A673 (cell line): ENCODE results near the gene ALDH1L1. TPM values are rescaled to one million over a fixed set of nuclear protein-coding genes. Genes with fewer than 3 reads are reported as not detected.

Source experiments
- Bru-seq: library from RNA; stranded (reverse); fragments of 400-500 nt; gene quantifications from one replicate; lab custom pipeline; 2021; lab: Mats Ljungman, UMichigan
- BruChase-seq, 2 experiments: library from RNA; stranded (reverse); fragments of 400-500 nt; gene quantifications; one replicate each; lab custom pipeline; 2021; lab: Mats Ljungman, UMichigan
- BruUV-seq: library from RNA; stranded (reverse); fragments of 400-500 nt; replicated peaks from 2 replicates; lab custom pipeline; 2021; lab: Mats Ljungman, UMichigan
- CTCF ChIA-PET: fragments of 300-600 bp; sonication (Branson Sonifier 250); formaldehyde crosslinking; loops from one replicate; lab custom pipeline; 2022; ENCODE audit warnings: antibody characterized with exemption; lab: Charles Lee
- POLR2A ChIA-PET: fragments of 300-600 bp; sonication (Branson Sonifier 250); formaldehyde crosslinking; loops from one replicate; lab custom pipeline; 2022; ENCODE audit warnings: antibody characterized with exemption; ENCODE audit not compliant: low non-redundant PET; lab: Charles Lee
- DNase-seq: peaks from one replicate; pipeline ENCODE4 v3.0.0-alpha.2; 2015; ENCODE audit warnings: low spot score
- H3K27ac ChIP-seq: fragments of 200-600 bp; sonication (generic); 2 replicates; pipeline ENCODE4 v1.5.1; 2016; ENCODE audit warnings: mixed run types, low read depth, mild to moderate bottlenecking, mixed read lengths, antibody characterized with exemption, low read length; ENCODE audit not compliant: poor library complexity, severe bottlenecking
- H3K27me3 ChIP-seq: fragments of 200-600 bp; sonication (generic); replicated peaks from 2 replicates; pipeline ENCODE4 v1.6.1; 2017; ENCODE audit warnings: mixed run types, low read depth, mild to moderate bottlenecking, mixed read lengths, antibody characterized with exemption, low read length; ENCODE audit not compliant: insufficient read depth, poor library complexity
- H3K36me3 ChIP-seq: fragments of 200-600 bp; sonication (generic); 2 replicates; pipeline ENCODE4 v1.6.1; 2016; ENCODE audit warnings: mixed run types, mild to moderate bottlenecking, mixed read lengths, antibody characterized with exemption, low read length; ENCODE audit not compliant: insufficient read depth, poor library complexity, severe bottlenecking
- H3K4me1 ChIP-seq: fragments of 200-600 bp; sonication (generic); 2 replicates; pipeline ENCODE4 v1.6.1; 2017; ENCODE audit warnings: mixed run types, mild to moderate bottlenecking, mixed read lengths, antibody characterized with exemption, low read length; ENCODE audit not compliant: insufficient read depth, poor library complexity, severe bottlenecking
- H3K4me3 ChIP-seq: fragments of 200-600 bp; sonication (generic); 2 replicates; pipeline ENCODE4 v1.5.1; 2016; ENCODE audit warnings: low read depth, mixed run types, mild to moderate bottlenecking, mixed read lengths, low read length; ENCODE audit not compliant: poor library complexity, severe bottlenecking
- H3K9me3 ChIP-seq: fragments of 200-600 bp; sonication (generic); 2 replicates; pipeline ENCODE4 v1.6.1; 2016; ENCODE audit warnings: mixed run types, low read depth, mild to moderate bottlenecking, mixed read lengths, antibody characterized with exemption, low read length; ENCODE audit not compliant: poor library complexity, severe bottlenecking
- EZH2 ChIP-seq: fragments of 200-600 bp; sonication (generic); IDR thresholded peaks from 2 replicates; pipeline ENCODE4 v1.6.1; 2017; ENCODE audit warnings: borderline replicate concordance, low read depth, mild to moderate bottlenecking, mixed read lengths, antibody characterized with exemption, low read length; ENCODE audit not compliant: poor library complexity, severe bottlenecking
- intact Hi-C: fragments of 100-400 bp; cut with micrococcal nuclease; formaldehyde crosslinking; loops from one replicate; pipeline ENCODE4 v1.10.0; 2022; ENCODE audit not compliant: unreplicated experiment
- long read RNA-seq: library from polyadenylated mRNA; stranded (forward); transcript quantifications from one replicate; pipeline ENCODE4 v2.0.0, GENCODE V29; 2022
- total RNA-seq: library from RNA; stranded (reverse); gene quantifications from 2 replicates; pipeline ENCODE4 v1.2.3, GENCODE V29; 2021
- TF ChIP-seq, protein P1 (sequence below): fragments of 300-800, 200-600 bp; sonication (generic); conservative IDR thresholded peaks from 2 replicates; pipeline ENCODE4 v1.5.1; 2017; ENCODE audit warnings: low read depth, mild to moderate bottlenecking, antibody characterized with exemption, low read length, moderate library complexity, mixed read lengths

The ALDH1L1 gene
- total RNA-seq, result 16.9 and 17.1 TPM in 2 replicates
- percentile 65 among the genes with signal in this experiment for Bru-seq, nascent RNA
- BruChase-seq, experiment 1, labeled RNA remaining after a 2-hour chase, result percentile 62 among the genes with signal in this experiment
- percentile 51 among the genes with signal in this experiment for BruChase-seq, experiment 2, labeled RNA remaining after a 6-hour chase
- long read RNA-seq, transcript ALDH1L1-203 (23 exons, 3,277 nt), result major isoform, 6 of 19 reads
- long read RNA-seq, partial matches to known transcripts, result 6 of 19 reads
- long read RNA-seq, other reads (novel, unspliced or antisense), result 7 of 19 reads

DNA sequence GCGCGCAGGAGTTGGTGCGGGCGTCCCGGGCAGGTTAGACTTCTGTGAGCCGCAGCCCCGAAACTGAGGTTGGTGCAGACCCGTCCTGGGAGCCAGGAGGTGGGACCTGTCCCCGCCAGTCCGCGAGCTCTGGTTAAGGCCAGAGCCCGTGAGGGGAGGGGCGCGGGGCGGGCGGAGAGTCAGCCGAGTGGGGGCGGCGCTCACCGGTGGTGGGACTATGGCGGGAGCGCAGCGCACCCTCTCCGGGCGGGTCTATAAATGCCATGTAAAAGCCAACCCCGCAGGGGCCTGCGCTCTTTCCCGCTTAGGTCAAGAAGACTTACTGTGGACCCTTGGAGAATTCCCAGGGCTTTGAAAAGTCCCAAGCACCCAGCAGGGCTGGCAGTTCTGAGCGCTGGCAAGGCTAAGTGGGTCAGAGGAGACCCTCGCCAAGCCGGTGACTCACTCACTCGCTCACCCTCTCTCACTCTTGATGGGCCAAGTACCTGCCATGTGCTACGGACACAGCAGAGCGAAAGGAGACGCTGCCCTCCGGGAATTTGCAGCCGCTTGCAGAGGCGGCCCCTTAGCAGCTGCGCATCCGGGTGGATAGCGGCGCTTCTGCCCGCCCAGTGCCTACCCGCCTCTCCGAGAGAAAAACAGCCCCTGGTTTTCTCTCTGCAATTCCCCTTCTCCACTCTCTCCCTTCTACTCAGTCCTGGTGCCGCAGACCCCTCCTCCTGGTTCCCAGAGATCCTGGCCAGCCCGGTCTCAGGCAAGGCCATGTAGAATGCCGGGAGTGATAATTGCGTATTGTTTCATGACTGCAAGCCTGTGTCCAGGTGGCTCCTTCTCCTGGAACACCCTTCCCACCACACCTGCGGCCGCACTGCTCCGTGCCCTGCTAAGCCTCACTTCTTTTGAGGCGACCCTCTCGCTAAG, at the start of gene ALDH1L1:
ALDH1L1 (minus strand) TSS at position 110 of the 921 bp plus-strand sequence. CDS start 19,607 bp downstream, outside the sequence.
- Histone ChIP-seq H3K4me3 (peak within 1 kb of the TSS; percentile 73), H3K4me1 (peaks cover 15% of the 10 kb centered on the region), H3K36me3 (no peaks in the 10 kb centered on the region), H3K27ac (peak within 1 kb of the TSS; percentile 74), H3K27me3 (no peaks in the 10 kb centered on the region), H3K9me3 (no peaks in the 10 kb centered on the region)
- ChIA-PET CTCF (no interaction called here), POLR2A (no interaction called here)
- TF ChIP-seq, protein P1, sequence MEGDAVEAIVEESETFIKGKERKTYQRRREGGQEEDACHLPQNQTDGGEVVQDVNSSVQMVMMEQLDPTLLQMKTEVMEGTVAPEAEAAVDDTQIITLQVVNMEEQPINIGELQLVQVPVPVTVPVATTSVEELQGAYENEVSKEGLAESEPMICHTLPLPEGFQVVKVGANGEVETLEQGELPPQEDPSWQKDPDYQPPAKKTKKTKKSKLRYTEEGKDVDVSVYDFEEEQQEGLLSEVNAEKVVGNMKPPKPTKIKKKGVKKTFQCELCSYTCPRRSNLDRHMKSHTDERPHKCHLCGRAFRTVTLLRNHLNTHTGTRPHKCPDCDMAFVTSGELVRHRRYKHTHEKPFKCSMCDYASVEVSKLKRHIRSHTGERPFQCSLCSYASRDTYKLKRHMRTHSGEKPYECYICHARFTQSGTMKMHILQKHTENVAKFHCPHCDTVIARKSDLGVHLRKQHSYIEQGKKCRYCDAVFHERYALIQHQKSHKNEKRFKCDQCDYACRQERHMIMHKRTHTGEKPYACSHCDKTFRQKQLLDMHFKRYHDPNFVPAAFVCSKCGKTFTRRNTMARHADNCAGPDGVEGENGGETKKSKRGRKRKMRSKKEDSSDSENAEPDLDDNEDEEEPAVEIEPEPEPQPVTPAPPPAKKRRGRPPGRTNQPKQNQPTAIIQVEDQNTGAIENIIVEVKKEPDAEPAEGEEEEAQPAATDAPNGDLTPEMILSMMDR, result no peak
- TF ChIP-seq EZH2, result no peak
- TSS peak; percentile 28 for BruUV-seq
- peak; percentile 45 for DNase-seq
- intact Hi-C loops, result no loop called here

DNA sequence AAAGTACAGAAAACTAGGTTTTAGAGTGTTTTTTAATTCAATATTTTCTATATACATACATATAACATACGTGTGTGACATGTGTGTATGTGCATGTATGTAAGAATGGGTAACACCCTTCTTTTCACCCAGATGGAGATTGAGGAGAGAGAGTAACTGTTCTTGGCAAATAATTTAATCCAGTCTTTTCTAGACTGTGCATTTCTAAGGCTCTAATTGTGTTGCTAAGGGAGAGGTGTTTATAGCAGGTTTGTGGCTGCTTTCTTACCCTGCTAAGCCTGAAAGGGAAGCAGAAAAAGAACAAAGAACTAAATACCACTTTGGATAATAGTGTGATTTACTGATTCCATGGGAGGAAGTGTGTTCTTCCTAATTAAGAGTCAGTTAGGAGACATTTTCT, 46.0 kb upstream of the ALDH1L1 start:
- BruUV-seq, result no TSS peak

DNA sequence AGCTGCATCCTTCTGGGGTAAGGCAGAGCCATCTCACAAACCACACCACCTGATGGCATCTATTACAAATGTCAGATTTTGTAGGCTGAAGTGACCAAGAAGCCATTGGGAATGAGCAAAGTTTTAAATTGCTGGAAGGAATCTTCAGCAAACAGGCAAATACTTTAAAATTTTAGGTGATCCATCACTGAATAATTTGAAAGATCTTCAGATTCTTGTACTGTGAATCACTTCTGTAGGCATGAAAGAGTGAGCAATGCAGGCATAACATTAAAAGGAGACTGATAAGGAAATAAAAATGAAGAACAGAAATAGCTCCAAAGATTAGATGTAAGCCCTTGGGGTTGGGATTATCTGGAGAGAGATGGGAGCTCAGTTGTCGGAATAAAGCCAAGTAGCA, 36.0 kb upstream of the ALDH1L1 start:
- Histone ChIP-seq H3K27ac (no peak overlapping the region), H3K9me3 (no peaks in the 10 kb centered on the region), H3K36me3 (no peaks in the 10 kb centered on the region), H3K4me1 (no peaks in the 10 kb centered on the region), H3K27me3 (no peaks in the 10 kb centered on the region), H3K4me3 (no peak overlapping the region)
- intact Hi-C loops, result no loop called here
- ChIA-PET CTCF (no interaction called here), POLR2A (no interaction called here)
- TF ChIP-seq, protein P1, result no peak
- no peak for TF ChIP-seq EZH2
- no TSS peak for BruUV-seq
- no peak for DNase-seq

More for the DNA sequence above, 46.0 kb upstream of the ALDH1L1 start:
- H3K9me3 ChIP-seq, result peaks cover 17% of the 10 kb centered on the region
- H3K27ac ChIP-seq, result no peak overlapping the region
- TF ChIP-seq, protein P1, result no peak
- TF ChIP-seq EZH2, result no peak
- H3K4me3 ChIP-seq, result no peak overlapping the region
- intact Hi-C loops, result no loop called here
- DNase-seq, result no peak
- CTCF ChIA-PET, result no interaction called here
- no peaks in the 10 kb centered on the region for H3K36me3 ChIP-seq
- H3K4me1 ChIP-seq, result no peaks in the 10 kb centered on the region
- H3K27me3 ChIP-seq, result no peaks in the 10 kb centered on the region
- POLR2A ChIA-PET, result no interaction called here
